NCI-H1436 treated with DMSO at 0.1 percent for 48 hours (cell line): ENCODE results near the gene HRCT1.
"Not testable (repeated sequence)": the region's sequence is repeated elsewhere in the genome, so short reads cannot be mapped to it uniquely, and the experiment has no call there.

Experiments
- DNase-seq: peaks from one replicate; lab custom pipeline; 2025; lab: John Stamatoyannopoulos, UW

HRCT1 gene

GRCh38 chr9:35918780-35919179 lies 12.8 kb downstream of the HRCT1 start:
- DNase-seq: no peak

- DNase-seq: no peak
These were observed 13.4 kb downstream of the HRCT1 start for GRCh38 chr9:35919212-35920008.

- no peak for DNase-seq
These were observed 14.1 kb downstream of the HRCT1 start for GRCh38 chr9:35920051-35920620.

GRCh38 chr9:35923598-35923926 lies 17.6 kb downstream of the HRCT1 start:
- no peak for DNase-seq

- no peak for DNase-seq
These were observed 18.1 kb downstream of the HRCT1 start for GRCh38 chr9:35923927-35924763.

- DNase-seq: no peak
These were observed 22.8 kb downstream of the HRCT1 start for GRCh38 chr9:35928591-35929452.

- DNase-seq: no peak
These were observed 23.4 kb downstream of the HRCT1 start for GRCh38 chr9:35929453-35929718.

- DNase-seq: no peak
These were observed 24.5 kb downstream of the HRCT1 start for GRCh38 chr9:35930521-35930920.

- no peak for DNase-seq
These were observed 25.0 kb downstream of the HRCT1 start for GRCh38 chr9:35930989-35931388.

GRCh38 chr9:35932735-35933134 lies 26.7 kb downstream of the HRCT1 start:
- DNase-seq: no peak

GRCh38 chr9:35933550-35934067 lies 27.6 kb downstream of the HRCT1 start:
- no peak for DNase-seq

- DNase-seq: not testable (repeated sequence)
These were observed 28.1 kb downstream of the HRCT1 start for GRCh38 chr9:35934069-35934468.

- DNase-seq: no peak
These were observed 29.3 kb downstream of the HRCT1 start for GRCh38 chr9:35935261-35935660.

- no peak for DNase-seq
These were observed 29.9 kb downstream of the HRCT1 start for GRCh38 chr9:35935755-35936509.

GRCh38 chr9:35937227-35937626 lies 31.2 kb downstream of the HRCT1 start:
- DNase-seq: no peak

- no peak for DNase-seq
These were observed 32.7 kb downstream of the HRCT1 start for GRCh38 chr9:35938474-35939356.

- no peak for DNase-seq
These were observed 33.8 kb downstream of the HRCT1 start for GRCh38 chr9:35939679-35940250.

- DNase-seq: no peak
These were observed 34.7 kb downstream of the HRCT1 start for GRCh38 chr9:35940458-35941407.

GRCh38 chr9:35942286-35942685 lies 36.3 kb downstream of the HRCT1 start:
- no peak for DNase-seq
